HG02623 (cell line): ENCODE measurements around the gene TTC28.

ENCODE experiments used
- ATAC-seq: cut with Tn5 transposase; IDR thresholded peaks from one replicate; pipeline ENCODE4 v1.9.1; 2021; ENCODE audit warnings: moderate library complexity; ENCODE audit not compliant: unreplicated experiment

The TTC28 gene

DNA sequence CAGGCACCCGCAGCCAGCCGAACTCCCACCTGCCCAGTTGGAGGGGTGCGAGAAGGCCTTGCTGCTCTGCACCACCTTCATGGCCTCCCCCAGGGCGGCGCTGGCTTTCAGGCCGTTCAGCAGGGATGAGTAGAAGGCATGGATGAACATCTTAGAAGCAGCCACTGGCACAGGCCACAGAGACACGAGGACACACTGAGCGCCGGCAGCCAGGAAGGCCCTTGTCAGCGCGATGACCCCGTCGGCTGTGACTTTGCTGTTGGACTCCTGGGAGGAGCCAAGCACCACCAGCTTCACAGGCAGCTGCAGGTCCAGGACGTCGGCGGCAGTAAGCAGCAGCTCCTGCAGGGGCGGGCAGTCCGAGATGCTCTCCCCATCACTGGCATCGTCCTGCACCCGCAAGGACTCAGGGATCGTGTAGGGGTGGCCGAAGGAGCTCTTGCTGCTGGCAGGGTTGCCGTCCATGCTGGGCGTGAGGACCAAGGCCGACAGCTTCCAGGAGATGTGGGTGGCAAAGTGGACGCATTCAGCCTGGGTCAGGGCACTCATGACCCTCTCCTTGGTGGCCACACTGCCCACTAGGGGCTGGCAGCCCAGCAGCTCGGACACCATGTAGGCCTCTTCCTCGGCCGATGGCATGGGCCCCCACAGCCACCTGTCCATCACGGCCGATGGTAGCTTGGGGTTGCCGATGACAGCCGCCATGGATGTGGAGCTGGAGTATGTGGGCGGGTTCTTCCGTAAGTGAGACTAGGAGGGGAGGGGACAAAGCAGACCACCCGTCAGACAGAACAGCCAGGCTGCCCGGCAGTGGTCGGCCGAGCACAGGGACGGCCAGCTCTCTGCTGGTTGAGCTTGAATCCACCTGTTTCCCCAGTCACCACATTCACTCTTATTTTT is 680.9 kb downstream of the TTC28 start:
- no peak for ATAC-seq

- no peak for ATAC-seq
Observed at GRCh38 chr22:27997538-27997937, 682.1 kb downstream of the TTC28 start.

GRCh38 chr22:27996981-27997380 is 682.7 kb downstream of the TTC28 start:
- no peak for ATAC-seq

DNA sequence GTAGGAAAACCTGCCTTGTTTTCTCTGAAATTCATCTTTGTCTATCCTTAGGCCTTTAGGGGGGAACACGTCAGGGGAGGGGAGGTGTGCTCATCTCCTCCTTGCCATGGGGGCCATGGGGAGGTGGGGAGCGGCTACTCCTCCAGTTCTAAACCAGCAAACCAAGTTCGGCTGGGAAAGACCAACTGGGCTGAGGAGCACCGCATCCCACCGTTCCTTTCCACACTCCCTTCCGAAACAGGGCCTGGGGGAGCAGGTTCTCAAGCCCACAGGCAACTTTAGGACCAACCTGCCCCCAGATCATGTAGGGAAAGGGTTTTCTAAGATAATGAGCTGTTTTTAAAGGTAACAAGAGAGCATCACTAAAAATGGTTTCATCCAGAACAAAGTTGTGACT is 683.1 kb downstream of the TTC28 start:
- no peak for ATAC-seq

GRCh38 chr22:27995801-27996528 is 683.7 kb downstream of the TTC28 start:
- no peak for ATAC-seq

- no peak for ATAC-seq
Observed at GRCh38 chr22:27994481-27995331, 684.9 kb downstream of the TTC28 start.

DNA sequence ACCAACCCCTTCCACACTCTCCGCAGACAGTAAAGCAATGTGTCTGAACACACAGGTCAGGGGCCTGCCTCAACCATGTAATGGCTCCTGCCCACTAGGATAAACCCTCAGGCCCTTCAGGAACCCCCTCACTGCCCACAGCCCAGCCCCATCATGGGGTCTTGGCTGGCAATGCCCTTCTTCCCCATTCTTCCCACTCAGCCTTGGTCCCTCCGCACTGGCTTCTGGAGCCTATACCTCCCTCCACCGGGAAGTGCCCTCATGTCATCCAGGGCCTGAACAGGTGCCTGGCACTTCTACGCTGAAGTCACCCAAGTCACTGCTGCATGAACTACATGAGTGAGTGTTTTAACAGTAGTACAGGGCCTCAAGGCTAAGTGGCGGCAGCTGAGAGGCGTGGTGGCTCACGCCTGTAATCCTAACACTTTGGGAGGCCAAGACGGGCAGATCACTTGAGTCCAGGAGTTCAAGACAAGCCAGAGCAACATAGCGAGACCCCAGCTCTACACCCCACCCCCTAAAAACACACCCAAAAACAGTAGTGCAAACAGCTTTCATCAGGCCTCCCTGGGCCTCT is 685.8 kb downstream of the TTC28 start:
- no peak for ATAC-seq

DNA sequence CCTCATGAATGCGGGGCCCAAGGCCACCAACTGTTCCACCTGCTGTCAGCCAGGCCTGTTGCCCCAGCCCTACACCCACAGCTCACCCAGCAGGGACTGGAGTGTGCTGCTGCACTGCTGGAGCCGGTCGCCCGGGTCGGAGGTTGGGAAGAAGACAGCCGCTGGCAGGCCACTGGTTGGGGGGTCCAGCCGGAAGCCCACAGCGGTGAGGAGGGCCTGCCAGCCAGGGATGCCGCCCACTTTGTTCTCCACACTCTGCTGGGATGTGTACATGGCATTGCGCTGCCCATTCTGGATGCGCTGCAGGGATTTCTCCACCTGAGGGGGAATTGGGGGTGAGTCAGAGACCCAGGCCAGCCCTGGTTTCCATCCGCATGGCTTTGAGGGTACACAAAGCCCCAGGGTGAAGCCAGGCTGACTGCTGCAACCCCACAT is 686.4 kb downstream of the TTC28 start:
- no peak for ATAC-seq

- no peak for ATAC-seq
Observed at GRCh38 chr22:27992294-27993165, 687.1 kb downstream of the TTC28 start.

GRCh38 chr22:27991586-27992293 is 687.9 kb downstream of the TTC28 start:
- no peak for ATAC-seq

DNA sequence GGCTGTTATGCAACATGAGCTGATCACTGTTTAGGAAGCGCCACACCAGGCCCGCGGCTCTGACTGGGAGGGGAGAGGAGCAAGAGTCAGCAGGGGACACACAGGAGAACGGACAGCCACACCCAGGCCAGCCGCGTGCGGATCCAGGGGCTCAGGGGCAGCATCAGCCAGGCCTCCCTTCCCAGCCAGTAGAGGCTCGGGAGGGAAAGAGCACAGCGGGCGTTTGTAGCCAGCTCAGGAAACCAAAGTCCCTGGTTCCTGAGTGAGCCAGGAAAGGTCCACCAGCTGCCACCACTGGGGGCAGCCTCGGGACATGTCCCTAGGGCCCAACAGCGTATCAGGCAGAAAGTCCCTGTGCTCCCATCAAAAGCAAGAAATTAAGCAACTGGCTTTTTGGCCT is 688.8 kb downstream of the TTC28 start:
- ATAC-seq, result no peak

DNA sequence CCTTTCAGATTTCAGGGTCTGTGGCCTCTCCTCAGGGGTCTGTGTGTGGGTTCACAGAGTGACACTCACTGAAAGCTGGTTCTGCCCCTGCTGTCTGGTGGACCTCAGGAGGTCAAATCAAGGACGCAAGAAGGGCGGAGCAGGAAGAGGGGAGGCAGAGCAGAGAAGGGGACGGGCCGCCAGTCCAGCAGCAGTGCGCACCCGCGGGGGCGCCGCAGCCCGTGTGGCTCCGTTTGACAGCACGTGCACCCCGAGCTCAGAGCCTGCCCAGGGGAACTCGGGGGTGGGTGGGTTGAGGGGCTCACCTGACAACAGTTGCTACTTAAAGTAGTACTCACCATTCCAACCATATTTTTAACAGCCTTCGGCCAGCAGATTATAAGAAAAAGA is 689.2 kb downstream of the TTC28 start:
- ATAC-seq, result no peak

DNA sequence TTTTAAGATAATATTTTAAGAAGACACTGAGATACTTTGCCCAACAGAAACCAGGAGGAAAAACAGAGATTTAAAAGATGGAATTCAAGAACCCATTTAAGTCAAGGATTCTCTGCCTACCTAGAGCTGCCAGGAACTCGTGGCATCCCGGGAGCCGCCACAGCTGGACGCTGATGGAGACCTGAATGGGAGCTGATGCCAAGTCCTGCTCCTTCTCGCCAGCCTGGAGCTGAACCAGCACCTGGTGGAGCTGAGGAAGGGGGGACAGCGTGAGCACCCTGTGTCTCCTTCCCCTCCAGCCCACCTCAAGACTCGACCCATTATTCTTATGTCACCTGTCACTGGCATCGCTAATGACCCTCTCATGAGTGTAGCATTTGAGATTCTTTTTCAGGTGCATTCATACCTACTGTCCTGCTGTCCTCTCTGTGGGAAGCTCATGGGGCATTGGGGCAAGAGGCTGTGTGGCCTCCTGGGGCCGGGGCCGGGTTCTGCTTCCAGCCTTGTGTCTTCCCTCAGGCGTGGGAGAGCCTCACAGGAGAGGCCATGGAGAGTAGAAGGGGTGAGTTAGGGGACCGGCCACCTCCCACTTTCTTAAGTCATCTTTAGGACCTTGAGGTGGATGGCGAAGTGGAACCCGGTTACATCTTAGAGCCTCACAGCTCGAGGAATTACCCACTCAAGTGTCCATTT is 689.7 kb downstream of the TTC28 start:
- ATAC-seq, result no peak

DNA sequence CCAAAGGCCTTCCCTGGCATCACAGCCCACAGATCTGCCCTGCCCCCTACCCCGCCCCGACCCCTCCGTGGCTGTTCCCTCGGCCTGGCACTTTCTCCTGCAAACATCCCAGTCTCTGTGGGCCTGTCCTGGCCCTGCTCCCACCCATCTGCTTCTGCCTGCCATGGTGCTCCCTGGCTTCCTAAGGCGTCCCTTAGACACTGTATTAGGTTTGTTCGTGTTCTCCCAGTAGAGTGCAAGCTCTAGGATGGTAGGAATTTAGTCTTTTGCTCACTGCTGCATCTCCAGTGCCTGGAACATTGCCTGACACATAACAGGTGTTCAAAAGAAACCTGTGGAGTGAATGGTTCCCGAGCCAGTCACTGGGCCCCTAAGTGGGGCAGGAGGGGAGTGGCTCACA is 690.9 kb downstream of the TTC28 start:
- ATAC-seq, result no peak

DNA sequence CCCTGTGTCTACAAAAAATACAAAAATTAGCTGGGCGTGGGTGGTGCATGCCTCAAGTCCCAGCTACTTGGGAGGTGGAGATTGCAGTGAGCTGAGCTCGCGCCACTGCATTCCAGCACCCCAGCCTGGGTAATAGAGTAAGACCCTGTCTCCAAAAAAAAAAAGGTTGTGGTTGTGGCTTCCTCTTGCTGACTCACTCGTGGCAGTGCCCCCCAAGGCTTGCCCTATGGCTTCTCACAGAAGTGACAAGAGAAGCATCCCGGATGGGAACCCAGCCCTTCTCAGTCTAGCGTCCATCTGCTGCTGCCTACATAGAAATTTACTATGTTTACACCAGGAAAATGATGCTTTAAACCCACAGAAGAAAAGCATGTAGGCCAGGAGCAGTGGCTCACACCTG is 692.1 kb downstream of the TTC28 start:
- no peak for ATAC-seq

DNA sequence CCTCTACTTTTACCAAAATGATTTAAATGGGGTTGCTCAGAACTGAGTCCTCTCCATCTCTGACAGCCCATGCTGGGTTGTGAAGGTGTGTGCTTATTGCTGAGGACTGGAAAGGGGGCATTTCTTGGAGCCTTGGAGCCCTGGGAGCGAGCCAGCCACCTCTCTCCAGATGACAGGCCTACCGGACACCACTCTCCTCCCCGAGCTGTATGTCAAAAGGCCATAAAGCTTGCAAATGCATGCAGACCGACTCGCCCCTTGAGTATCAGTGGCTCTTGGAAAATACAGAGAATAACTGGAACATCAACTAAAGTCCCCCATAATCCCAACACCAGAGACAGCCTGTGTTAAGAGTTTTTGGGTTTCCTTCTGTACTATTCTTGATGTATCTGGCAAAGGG is 692.7 kb downstream of the TTC28 start:
- ATAC-seq, result no peak

DNA sequence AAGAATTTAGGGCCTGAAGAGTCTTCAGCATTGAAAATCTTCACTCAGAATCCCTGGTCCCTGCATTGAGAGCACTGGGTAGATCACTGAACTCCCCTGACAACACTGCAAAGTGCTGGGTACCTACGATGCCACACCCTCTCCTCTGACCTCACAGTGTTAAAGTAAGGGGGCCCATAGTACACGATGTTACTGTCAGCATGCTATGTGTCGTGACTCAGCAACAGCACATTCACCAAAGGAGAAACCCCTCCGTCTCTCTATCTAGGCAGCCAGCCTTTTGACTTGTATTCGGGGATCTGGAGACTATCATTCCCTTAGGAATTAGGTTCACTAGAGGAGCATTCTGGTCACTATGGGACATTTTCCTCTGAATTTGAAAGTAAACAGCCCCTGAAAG is 693.2 kb downstream of the TTC28 start:
- ATAC-seq, result no peak

DNA sequence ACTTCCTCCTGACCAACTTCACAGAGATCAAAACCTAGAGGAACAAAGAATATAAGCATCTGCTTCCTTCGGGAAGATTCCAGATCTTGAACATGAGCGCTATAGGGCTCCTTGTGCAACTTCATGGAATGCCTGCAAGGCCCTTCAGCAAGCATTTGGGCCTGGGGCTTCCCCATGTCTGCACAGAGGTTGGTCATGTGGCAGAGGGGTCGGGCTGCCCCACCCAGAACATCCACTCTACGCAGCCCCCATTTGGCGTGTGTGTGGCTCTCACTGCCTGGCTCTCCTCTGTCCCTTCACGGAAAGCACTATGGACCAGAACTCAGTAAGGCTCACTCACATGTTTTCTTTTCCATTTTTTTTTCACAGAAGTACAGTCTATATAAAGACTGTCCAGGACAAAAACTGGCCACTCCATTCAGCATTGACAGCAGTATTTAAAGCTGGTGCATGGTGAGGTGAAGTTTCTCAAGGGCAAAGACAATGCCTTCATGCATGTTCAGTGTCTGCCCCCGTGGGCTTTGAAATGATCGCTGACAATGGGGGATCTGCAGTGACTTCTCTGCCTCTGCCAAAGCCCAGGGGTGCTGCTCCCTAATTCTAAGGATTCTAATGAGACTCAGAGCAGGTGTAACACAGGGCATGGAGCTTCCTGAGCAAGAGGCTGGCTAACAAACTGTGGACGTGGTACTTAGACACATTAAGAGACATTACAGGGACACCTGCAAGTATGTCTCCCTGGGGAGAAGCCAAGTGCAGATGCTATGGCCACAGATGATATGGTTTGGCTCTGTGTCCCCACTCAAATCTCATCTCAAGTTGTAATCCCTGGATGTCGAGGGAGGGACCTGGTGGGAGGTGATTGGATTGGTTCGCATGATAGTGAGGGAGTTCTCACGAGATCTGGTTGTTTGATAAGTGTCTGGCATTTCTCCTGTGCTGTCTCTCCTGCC is 694.0 kb downstream of the TTC28 start:
- no peak for ATAC-seq
